WTC11 (cell line): ENCODE measurements around the gene RNF212.
"Not testable (repeated sequence)": the region's sequence is repeated elsewhere in the genome, so short reads cannot be mapped to it uniquely, and the experiment has no call there.

Source experiments
- ESRRA ChIP-seq: sonication (generic); formaldehyde crosslinking; IDR thresholded peaks from 2 replicates; pipeline ENCODE4 v1.8.1; 2022; ENCODE audit warnings: mild to moderate bottlenecking, missing genetic modification reagents, borderline replicate concordance
- MYBL2 ChIP-seq: sonication (generic); formaldehyde crosslinking; IDR thresholded peaks from 2 replicates; pipeline ENCODE4 v1.8.1; 2023; ENCODE audit warnings: mild to moderate bottlenecking, moderate library complexity, missing genetic modification reagents
- NR3C1 ChIP-seq: sonication (generic); formaldehyde crosslinking; conservative IDR thresholded peaks from 2 replicates; pipeline ENCODE4 v1.8.1; 2023; ENCODE audit warnings: low read depth, mild to moderate bottlenecking, missing genetic modification reagents
- TF ChIP-seq, protein P1 (sequence below): fragments of 200-600 bp; IDR thresholded peaks from 2 replicates; pipeline ENCODE4 v1.8.0; 2022; ENCODE audit warnings: antibody characterized with exemption

- not testable (repeated sequence) for TF ChIP-seq NR3C1; ESRRA (CRISPR knock-in tag); MYBL2
- TF ChIP-seq, protein P1, sequence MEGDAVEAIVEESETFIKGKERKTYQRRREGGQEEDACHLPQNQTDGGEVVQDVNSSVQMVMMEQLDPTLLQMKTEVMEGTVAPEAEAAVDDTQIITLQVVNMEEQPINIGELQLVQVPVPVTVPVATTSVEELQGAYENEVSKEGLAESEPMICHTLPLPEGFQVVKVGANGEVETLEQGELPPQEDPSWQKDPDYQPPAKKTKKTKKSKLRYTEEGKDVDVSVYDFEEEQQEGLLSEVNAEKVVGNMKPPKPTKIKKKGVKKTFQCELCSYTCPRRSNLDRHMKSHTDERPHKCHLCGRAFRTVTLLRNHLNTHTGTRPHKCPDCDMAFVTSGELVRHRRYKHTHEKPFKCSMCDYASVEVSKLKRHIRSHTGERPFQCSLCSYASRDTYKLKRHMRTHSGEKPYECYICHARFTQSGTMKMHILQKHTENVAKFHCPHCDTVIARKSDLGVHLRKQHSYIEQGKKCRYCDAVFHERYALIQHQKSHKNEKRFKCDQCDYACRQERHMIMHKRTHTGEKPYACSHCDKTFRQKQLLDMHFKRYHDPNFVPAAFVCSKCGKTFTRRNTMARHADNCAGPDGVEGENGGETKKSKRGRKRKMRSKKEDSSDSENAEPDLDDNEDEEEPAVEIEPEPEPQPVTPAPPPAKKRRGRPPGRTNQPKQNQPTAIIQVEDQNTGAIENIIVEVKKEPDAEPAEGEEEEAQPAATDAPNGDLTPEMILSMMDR = not testable (repeated sequence)
These were observed 12.1 kb upstream of the RNF212 start for GRCh38 chr4:1125466-1125865.
